SH-SY5Y (cell line): ENCODE data around the gene MECR.
A peak's percentile ranks its signal among the peaks of the same experiment; 100 is the strongest.

ENCODE experiments used
- GATA2 ChIP-seq: IDR thresholded peaks from 2 replicates; pipeline ENCODE4 v1.6.1; 2011; ENCODE audit warnings: mild to moderate bottlenecking, low read depth, low read length
- GATA3 ChIP-seq: IDR thresholded peaks from 2 replicates; pipeline ENCODE4 v1.6.1; 2011; ENCODE audit warnings: low read depth, mild to moderate bottlenecking, low read length, moderate library complexity

The MECR gene

GRCh38 chr1:29193879-29194455 is 36.8 kb downstream of the MECR start:
- TF ChIP-seq GATA2 (no peak), GATA3 (no peak)

GRCh38 chr1:29190718-29191117 is 40.0 kb downstream of the MECR start:
- no peak for TF ChIP-seq GATA2

GRCh38 chr1:29186707-29187106 is 44.0 kb downstream of the MECR start:
- TF ChIP-seq GATA3, result no peak
- no peak for TF ChIP-seq GATA2

GRCh38 chr1:29186252-29186651 is 44.5 kb downstream of the MECR start:
- TF ChIP-seq GATA2, result no peak
- no peak for TF ChIP-seq GATA3

GRCh38 chr1:29183287-29183686 is 47.4 kb downstream of the MECR start:
- 0 out of 2 replicates have a peak, but pooled peaks have one; percentile 19 for TF ChIP-seq GATA3
- TF ChIP-seq GATA2, result no peak

- TF ChIP-seq GATA2 (no peak), GATA3 (no peak)
These were observed 49.1 kb downstream of the MECR start, which contains the start of gene SRSF4 for GRCh38 chr1:29181413-29182225. Gene SRSF4 (minus strand): TSS chr1:29181900. CDS start chr1:29181752, 148 bp downstream.

GRCh38 chr1:29180497-29181412 is 50.0 kb downstream of the MECR start:
- TF ChIP-seq GATA3, result no peak
- TF ChIP-seq GATA2, result no peak

GRCh38 chr1:29179641-29180184 is 51.0 kb downstream of the MECR start:
- no peak for TF ChIP-seq GATA3
- TF ChIP-seq GATA2, result no peak

- TF ChIP-seq GATA3, result no peak
- no peak for TF ChIP-seq GATA2
These were observed 53.6 kb downstream of the MECR start for GRCh38 chr1:29177022-29177705.

GRCh38 chr1:29176576-29176975 is 54.2 kb downstream of the MECR start:
- TF ChIP-seq GATA3, result no peak
- TF ChIP-seq GATA2, result no peak

- TF ChIP-seq GATA2 (no peak), GATA3 (no peak)
These were observed 58.3 kb downstream of the MECR start for GRCh38 chr1:29172415-29172939.

- TF ChIP-seq GATA3 (no peak), GATA2 (no peak)
These were observed 59.2 kb downstream of the MECR start for GRCh38 chr1:29171521-29171920.

- TF ChIP-seq GATA3, result no peak
- TF ChIP-seq GATA2, result no peak
These were observed 59.6 kb downstream of the MECR start for GRCh38 chr1:29171089-29171488.
